IMR-90 (cell line): ENCODE results near the gene TBC1D22A. TPM values are rescaled to one million over a fixed set of nuclear protein-coding genes. Genes with fewer than 3 reads are reported as not detected.

Experiments
- ATAC-seq: fragments of 200-7000 bp; cut with Tn5 transposase; 2 replicates; pipeline ENCODE4 v1.9.1; 2020; ENCODE audit warnings: low read depth, mild to moderate bottlenecking, moderate library complexity
- BruUV-seq: library from RNA; stranded (reverse); fragments of 400-500 nt; replicated peaks from 2 replicates; lab custom pipeline; 2021; lab: Mats Ljungman, UMichigan
- CTCF ChIA-PET: fragments of 300-600 bp; formaldehyde crosslinking; extraction: SDS; loops from one replicate; lab custom pipeline; 2021; ENCODE audit warnings: antibody characterized with exemption; lab: Yijun Ruan, JAX
- POLR2A ChIA-PET: fragments of 300-600 bp; sonication (Branson Sonifier 250); formaldehyde crosslinking; loops from one replicate; lab custom pipeline; 2022; ENCODE audit warnings: antibody characterized with exemption; ENCODE audit not compliant: unreplicated experiment; lab: Charles Lee
- DNase-seq: peaks from one replicate; pipeline ENCODE4 v3.0.0; 2013
- H2AFZ ChIP-seq: replicated peaks from 2 replicates; pipeline ENCODE3; 2013; ENCODE audit warnings: low read length, mild to moderate bottlenecking; ENCODE audit not compliant: poor library complexity
- H2AK5ac ChIP-seq: 2 replicates; pipeline ENCODE4 v1.6.1; 2013; ENCODE audit warnings: low read depth, low read length, inconsistent platforms
- H2AK9ac ChIP-seq: replicated peaks from 2 replicates; pipeline ENCODE3; 2013; ENCODE audit warnings: mild to moderate bottlenecking, low read depth, low read length, moderate library complexity; ENCODE audit not compliant: poor library complexity
- H2BK120ac ChIP-seq: 2 replicates; pipeline ENCODE4 v1.6.1; 2013; ENCODE audit warnings: low read depth, low read length, inconsistent platforms
- H2BK15ac ChIP-seq: 3 replicates; pipeline ENCODE4 v1.6.1; 2013; ENCODE audit warnings: low read depth, low read length, inconsistent platforms
- H2BK20ac ChIP-seq: 2 replicates; pipeline ENCODE4 v1.6.1; 2013; ENCODE audit warnings: low read depth, mild to moderate bottlenecking, inconsistent platforms, low read length, moderate library complexity
- H2BK5ac ChIP-seq: 2 replicates; pipeline ENCODE4 v1.6.1; 2013; ENCODE audit warnings: mild to moderate bottlenecking, low read depth, low read length, inconsistent platforms; ENCODE audit not compliant: poor library complexity, severe bottlenecking
- H3K14ac ChIP-seq: replicated peaks from 2 replicates; pipeline ENCODE4 v1.6.1; 2013; ENCODE audit warnings: low read depth, low read length, inconsistent platforms
- H3K18ac ChIP-seq: 2 replicates; pipeline ENCODE4 v1.6.1; 2013; ENCODE audit warnings: low read depth, low read length, control low read depth
- H3K23ac ChIP-seq: 2 replicates; pipeline ENCODE4 v1.6.1; 2013; ENCODE audit warnings: low read depth, low read length, inconsistent platforms
- H3K27ac ChIP-seq: 2 replicates; pipeline ENCODE4 v1.5.1; 2013; ENCODE audit warnings: mild to moderate bottlenecking, control low read depth, low read length; ENCODE audit not compliant: insufficient read depth
- H3K27me3 ChIP-seq: 2 replicates; pipeline ENCODE4 v1.6.1; 2013; ENCODE audit warnings: low read length; ENCODE audit not compliant: control insufficient read depth, insufficient read depth
- H3K36me3 ChIP-seq: 2 replicates; pipeline ENCODE4 v1.6.1; 2013; ENCODE audit warnings: low read length, mixed read lengths; ENCODE audit not compliant: control insufficient read depth, insufficient read depth
- H3K4ac ChIP-seq: 2 replicates; pipeline ENCODE4 v1.6.1; 2013; ENCODE audit warnings: low read depth, low read length, inconsistent platforms
- H3K4me1 ChIP-seq: 2 replicates; pipeline ENCODE4 v1.6.1; 2013; ENCODE audit warnings: low read length, mixed read lengths; ENCODE audit not compliant: control insufficient read depth, insufficient read depth
- H3K4me2 ChIP-seq: 2 replicates; pipeline ENCODE4 v1.6.1; 2013; ENCODE audit warnings: low read depth, mild to moderate bottlenecking, control low read depth, low read length, moderate library complexity
- H3K4me3 ChIP-seq: 2 replicates; pipeline ENCODE4 v1.5.1; 2013; ENCODE audit warnings: low read depth, mild to moderate bottlenecking, control low read depth, low read length, moderate library complexity; ENCODE audit not compliant: insufficient read depth
- H3K56ac ChIP-seq: 2 replicates; pipeline ENCODE4 v1.6.1; 2013; ENCODE audit warnings: low read length, inconsistent platforms; ENCODE audit not compliant: insufficient read depth; ENCODE audit errors: extremely low read depth
- H3K79me1 ChIP-seq, 2 experiments: 2 replicates each; pipeline ENCODE4 v1.6.1; 2013; ENCODE audit warnings: low read length in 2 of 2, inconsistent platforms in 1 of 2, low read depth in 1 of 2
- H3K9ac ChIP-seq: 2 replicates; pipeline ENCODE4 v1.6.1; 2013; ENCODE audit warnings: low read depth, low read length, control low read depth
- H3K9me1 ChIP-seq: 2 replicates; pipeline ENCODE4 v1.6.1; 2013; ENCODE audit warnings: low read length, inconsistent platforms; ENCODE audit not compliant: insufficient read depth
- H3K9me3 ChIP-seq: 2 replicates; pipeline ENCODE4 v1.6.1; 2013; ENCODE audit warnings: low read length; ENCODE audit not compliant: control insufficient read depth, insufficient read depth
- H4K20me1 ChIP-seq: 2 replicates; pipeline ENCODE4 v1.6.1; 2013; ENCODE audit warnings: low read length, inconsistent platforms; ENCODE audit not compliant: insufficient read depth
- H4K5ac ChIP-seq: 2 replicates; pipeline ENCODE4 v1.6.1; 2013; ENCODE audit warnings: mild to moderate bottlenecking, low read depth, low read length, control low read depth
- H4K8ac ChIP-seq, 2 experiments: 2 replicates each; pipeline ENCODE4 v1.6.1; 2013; ENCODE audit warnings: low read depth in 2 of 2, low read length in 2 of 2, control low read depth in 1 of 2, inconsistent platforms in 1 of 2
- H4K91ac ChIP-seq: 2 replicates; pipeline ENCODE4 v1.6.1; 2013; ENCODE audit warnings: low read depth, low read length, inconsistent platforms; ENCODE audit not compliant: insufficient read depth
- BHLHE40 ChIP-seq: fragments of 150-350 bp; IDR thresholded peaks from 2 replicates; pipeline ENCODE4 v1.6.1; 2016; ENCODE audit warnings: mild to moderate bottlenecking, low read depth, low read length
- CEBPB ChIP-seq: IDR thresholded peaks from 2 replicates; pipeline ENCODE4 v1.6.1; 2012; ENCODE audit warnings: low read depth, low read length, improper control_type of control experiment
- CHD1 ChIP-seq: IDR thresholded peaks from 2 replicates; pipeline ENCODE4 v1.6.1; 2012; ENCODE audit warnings: low read depth, low read length, improper control_type of control experiment
- FOS ChIP-seq: fragments of 150-350 bp; IDR thresholded peaks from 2 replicates; pipeline ENCODE4 v1.6.1; 2016; ENCODE audit warnings: low read depth, low read length
- MAZ ChIP-seq: IDR thresholded peaks from 2 replicates; pipeline ENCODE4 v1.6.1; 2012; ENCODE audit warnings: low read depth, mild to moderate bottlenecking, low read length, improper control_type of control experiment, moderate library complexity, borderline replicate concordance
- MXI1 ChIP-seq: IDR thresholded peaks from 2 replicates; pipeline ENCODE4 v1.6.1; 2012; ENCODE audit warnings: low read depth, mild to moderate bottlenecking, low read length, moderate library complexity, borderline replicate concordance
- POLR2A ChIP-seq: IDR thresholded peaks from 2 replicates; pipeline ENCODE4 v1.6.1; 2012; ENCODE audit warnings: mild to moderate bottlenecking, low read depth, low read length
- RAD21 ChIP-seq: IDR thresholded peaks from 2 replicates; pipeline ENCODE4 v1.6.1; 2012; ENCODE audit warnings: low read length, improper control_type of control experiment
- RCOR1 ChIP-seq: IDR thresholded peaks from 2 replicates; pipeline ENCODE4 v1.6.1; 2012; ENCODE audit warnings: mild to moderate bottlenecking, low read length, improper control_type of control experiment; ENCODE audit not compliant: insufficient replicate concordance
- SMC3 ChIP-seq: fragments of 150-350 bp; IDR thresholded peaks from 2 replicates; pipeline ENCODE4 v1.6.1; 2016; ENCODE audit warnings: low read depth, mild to moderate bottlenecking, antibody characterized with exemption, low read length, moderate library complexity
- WGBS, 2 experiments: methylation state at CpG; one replicate each; pipeline versions ENCODE4 v1.1.5 to v1.1.7; 2013; ENCODE audit warnings: missing lambda C conversion rate in 2 of 2; ENCODE audit not compliant: insufficient read length in 1 of 2; ENCODE audit errors: extremely low coverage in 2 of 2; 5-methylcytosine and 5-hydroxymethylcytosine counted together
- dilution Hi-C: fragments of 300-500 bp; cut with HindIII; formaldehyde crosslinking; loops from one replicate; pipeline ENCODE4 v1.14.3; 2018; ENCODE audit warnings: low sequenced_read_pairs; ENCODE audit not compliant: unreplicated experiment
- in situ Hi-C: fragments of 300-500 bp; cut with MboI; formaldehyde crosslinking; loops from 3 replicates; pipeline ENCODE4 v1.14.3; 2019; ENCODE audit warnings: low sequenced_read_pairs, inconsistent platforms, mixed read lengths
- intact Hi-C: fragments of 100-400 bp; cut with micrococcal nuclease; formaldehyde crosslinking; loops from 2 replicates; pipeline ENCODE4 v1.10.0; 2022
- polyA plus RNA-seq, 3 experiments: library from polyadenylated mRNA; depleted of rRNA; stranded (reverse); fragments of >200 nt; gene quantifications; 2 replicates each; pipeline ENCODE4 v1.2.3, GENCODE V29; 2012; ENCODE audit warnings: low replicate concordance in 1 of 3
- total RNA-seq: library from RNA; depleted of rRNA; stranded (reverse); fragments of >200 nt; gene quantifications from 2 replicates; pipeline ENCODE4 v1.2.3, GENCODE V29; 2012
- TF ChIP-seq, protein P1 (sequence below): fragments of 150-350 bp; IDR thresholded peaks from 2 replicates; pipeline ENCODE4 v1.6.1; 2017; ENCODE audit warnings: mild to moderate bottlenecking, antibody characterized with exemption, low read length, low read depth
- TF ChIP-seq, protein P2 (sequence below): fragments of 150-350 bp; IDR thresholded peaks from 2 replicates; pipeline ENCODE4 v1.6.1; 2016; ENCODE audit warnings: low read depth, mild to moderate bottlenecking, low read length, moderate library complexity, borderline replicate concordance
- TF ChIP-seq, protein P3 (sequence below): conservative IDR thresholded peaks from 2 replicates; pipeline ENCODE4 v1.5.1; 2012; ENCODE audit warnings: mild to moderate bottlenecking, low read depth, low read length, improper control_type of control experiment

TBC1D22A gene
- total and polyA plus RNA-seq, 2 of the 4 experiments (the other 2 are of a cell fraction), result 9.0 to 16.7 TPM

DNA sequence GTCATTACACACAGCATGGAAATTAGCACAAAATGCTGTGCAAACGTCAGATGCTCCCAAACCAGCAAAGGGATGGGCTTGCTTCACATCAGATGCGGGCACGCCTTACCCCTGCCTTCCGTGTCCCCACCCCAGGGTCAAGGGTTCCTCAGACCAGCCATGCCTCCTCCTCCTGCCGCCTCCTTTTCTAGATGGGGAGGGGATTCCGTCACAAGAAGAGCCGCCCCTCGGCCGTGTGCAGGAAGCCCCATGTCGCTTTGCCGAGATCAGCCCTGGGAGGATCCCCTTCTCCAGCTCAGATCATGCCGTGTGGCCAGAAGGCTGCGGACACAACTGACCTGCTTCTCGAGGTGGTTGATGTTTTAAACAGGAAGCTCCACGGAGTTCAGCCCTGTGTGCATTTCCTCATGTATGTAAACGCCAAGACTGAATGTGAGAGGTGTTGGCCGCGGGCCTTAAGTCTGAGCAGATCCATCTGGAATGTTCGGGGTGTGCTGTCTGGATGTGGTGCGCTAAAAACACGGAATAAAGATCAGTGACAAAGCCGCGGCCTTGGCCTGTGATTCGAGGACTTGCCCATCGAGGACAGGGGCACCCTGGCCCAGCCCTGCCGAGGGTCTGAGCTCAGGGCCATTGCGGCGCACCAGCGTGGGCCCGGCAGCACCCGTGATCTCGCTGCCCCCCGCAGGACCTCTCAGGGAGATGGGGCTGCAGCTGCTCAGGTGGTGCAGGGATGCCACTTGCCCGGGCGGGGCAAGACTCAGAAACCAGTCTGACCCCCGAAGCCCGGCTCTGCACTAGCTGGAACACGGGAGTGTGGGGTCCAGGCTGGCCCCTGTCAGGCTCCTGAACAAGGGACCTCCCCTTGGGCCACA is 412.9 kb downstream of the TBC1D22A start:
- peak overlapping the region; percentile 32; the same call in 1 of the 2 replicates for H3K14ac ChIP-seq
- H2BK15ac ChIP-seq, result 0 out of 3 replicates have a peak overlapping the region, but pooled peaks have one; percentile 10
- H4K5ac ChIP-seq, result peak overlapping the region; percentile 11; the same call in 1 of the 2 replicates
- no peak overlapping the region for H3K4me3 ChIP-seq
- H3K56ac ChIP-seq, result no peak overlapping the region
- peak overlapping the region; percentile 9 for H2AFZ ChIP-seq
- POLR2A ChIA-PET, result no interaction called here
- H4K20me1 ChIP-seq, result no peaks in the 10 kb centered on the region
- dilution Hi-C loops, result no loop called here
- H3K4ac ChIP-seq, result peak overlapping the region; percentile 59
- BruUV-seq, result no TSS peak
- H3K4me1 ChIP-seq, result peaks cover 10% of the 10 kb centered on the region
- peak overlapping the region; percentile 46 for H3K27ac ChIP-seq
- no peak overlapping the region for H4K91ac ChIP-seq
- no peaks in the 10 kb centered on the region for H3K9me3 ChIP-seq
- no peaks in the 10 kb centered on the region for H3K27me3 ChIP-seq
- no peak overlapping the region for H3K9ac ChIP-seq
- in situ Hi-C loops, result no loop called here
- peak overlapping the region; percentile 26 for H3K18ac ChIP-seq
- H3K36me3 ChIP-seq, result no peaks in the 10 kb centered on the region
- H2AK5ac ChIP-seq, result no peak overlapping the region
- no peak overlapping the region for H3K23ac ChIP-seq
- 0 out of 2 replicates have a peak overlapping the region, but pooled peaks have one; percentile 30 for H2BK120ac ChIP-seq
- CTCF ChIA-PET, result no interaction called here
- no peaks in the 10 kb centered on the region; a peak in 2 of 4 replicates for H3K79me1 ChIP-seq
- intact Hi-C loops, result loop anchor here (2.0 kb wide), 1 partner anchor 331 kb away; no protein-coding TSS in a partner anchor
- H2AK9ac ChIP-seq, result peak overlapping the region; percentile 65
- peak; percentile 88 for DNase-seq
- peak overlapping the region; percentile 43 for H2BK5ac ChIP-seq
- peak overlapping the region; percentile 3; the same call in 1 of the 2 replicates for H2BK20ac ChIP-seq
- ATAC-seq, result peak; percentile 88
- H3K4me2 ChIP-seq, result peak overlapping the region; percentile 15; the same call in 1 of the 2 replicates
- H4K8ac ChIP-seq, result peak overlapping the region in 1 of 2 experiments; percentile 44; a peak in 1 of 4 replicates
- 44% methylated on average over 14 of the region's 38 CpGs; no CpG with 5 or more reads in 1 of the 2 experiments for WGBS, 2 experiments
- peaks cover 5% of the 10 kb centered on the region; the same call in 1 of the 2 replicates for H3K9me1 ChIP-seq
- TF ChIP-seq CEBPB (no peak), RCOR1 (no peak), SMC3 (no peak), FOS (no peak), MAZ (no peak), MXI1 (no peak), RAD21 (no peak), CHD1 (no peak), POLR2A (no peak), BHLHE40 (no peak)
- TF ChIP-seq, protein P1, sequence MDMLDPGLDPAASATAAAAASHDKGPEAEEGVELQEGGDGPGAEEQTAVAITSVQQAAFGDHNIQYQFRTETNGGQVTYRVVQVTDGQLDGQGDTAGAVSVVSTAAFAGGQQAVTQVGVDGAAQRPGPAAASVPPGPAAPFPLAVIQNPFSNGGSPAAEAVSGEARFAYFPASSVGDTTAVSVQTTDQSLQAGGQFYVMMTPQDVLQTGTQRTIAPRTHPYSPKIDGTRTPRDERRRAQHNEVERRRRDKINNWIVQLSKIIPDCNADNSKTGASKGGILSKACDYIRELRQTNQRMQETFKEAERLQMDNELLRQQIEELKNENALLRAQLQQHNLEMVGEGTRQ, result no peak
- TF ChIP-seq, protein P2, sequence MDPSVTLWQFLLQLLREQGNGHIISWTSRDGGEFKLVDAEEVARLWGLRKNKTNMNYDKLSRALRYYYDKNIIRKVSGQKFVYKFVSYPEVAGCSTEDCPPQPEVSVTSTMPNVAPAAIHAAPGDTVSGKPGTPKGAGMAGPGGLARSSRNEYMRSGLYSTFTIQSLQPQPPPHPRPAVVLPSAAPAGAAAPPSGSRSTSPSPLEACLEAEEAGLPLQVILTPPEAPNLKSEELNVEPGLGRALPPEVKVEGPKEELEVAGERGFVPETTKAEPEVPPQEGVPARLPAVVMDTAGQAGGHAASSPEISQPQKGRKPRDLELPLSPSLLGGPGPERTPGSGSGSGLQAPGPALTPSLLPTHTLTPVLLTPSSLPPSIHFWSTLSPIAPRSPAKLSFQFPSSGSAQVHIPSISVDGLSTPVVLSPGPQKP, result no peak
- TF ChIP-seq, protein P3, sequence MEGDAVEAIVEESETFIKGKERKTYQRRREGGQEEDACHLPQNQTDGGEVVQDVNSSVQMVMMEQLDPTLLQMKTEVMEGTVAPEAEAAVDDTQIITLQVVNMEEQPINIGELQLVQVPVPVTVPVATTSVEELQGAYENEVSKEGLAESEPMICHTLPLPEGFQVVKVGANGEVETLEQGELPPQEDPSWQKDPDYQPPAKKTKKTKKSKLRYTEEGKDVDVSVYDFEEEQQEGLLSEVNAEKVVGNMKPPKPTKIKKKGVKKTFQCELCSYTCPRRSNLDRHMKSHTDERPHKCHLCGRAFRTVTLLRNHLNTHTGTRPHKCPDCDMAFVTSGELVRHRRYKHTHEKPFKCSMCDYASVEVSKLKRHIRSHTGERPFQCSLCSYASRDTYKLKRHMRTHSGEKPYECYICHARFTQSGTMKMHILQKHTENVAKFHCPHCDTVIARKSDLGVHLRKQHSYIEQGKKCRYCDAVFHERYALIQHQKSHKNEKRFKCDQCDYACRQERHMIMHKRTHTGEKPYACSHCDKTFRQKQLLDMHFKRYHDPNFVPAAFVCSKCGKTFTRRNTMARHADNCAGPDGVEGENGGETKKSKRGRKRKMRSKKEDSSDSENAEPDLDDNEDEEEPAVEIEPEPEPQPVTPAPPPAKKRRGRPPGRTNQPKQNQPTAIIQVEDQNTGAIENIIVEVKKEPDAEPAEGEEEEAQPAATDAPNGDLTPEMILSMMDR, result no peak
